GM19468 (cell line): Measurements from ENCODE around the gene BOK.

ENCODE experiments used
- ATAC-seq: cut with Tn5 transposase; IDR thresholded peaks from one replicate; pipeline ENCODE4 v1.9.1; 2021; ENCODE audit warnings: mild to moderate bottlenecking, moderate library complexity, moderate number of reproducible peaks; ENCODE audit not compliant: unreplicated experiment; ENCODE audit errors: extremely low read depth

BOK gene

DNA sequence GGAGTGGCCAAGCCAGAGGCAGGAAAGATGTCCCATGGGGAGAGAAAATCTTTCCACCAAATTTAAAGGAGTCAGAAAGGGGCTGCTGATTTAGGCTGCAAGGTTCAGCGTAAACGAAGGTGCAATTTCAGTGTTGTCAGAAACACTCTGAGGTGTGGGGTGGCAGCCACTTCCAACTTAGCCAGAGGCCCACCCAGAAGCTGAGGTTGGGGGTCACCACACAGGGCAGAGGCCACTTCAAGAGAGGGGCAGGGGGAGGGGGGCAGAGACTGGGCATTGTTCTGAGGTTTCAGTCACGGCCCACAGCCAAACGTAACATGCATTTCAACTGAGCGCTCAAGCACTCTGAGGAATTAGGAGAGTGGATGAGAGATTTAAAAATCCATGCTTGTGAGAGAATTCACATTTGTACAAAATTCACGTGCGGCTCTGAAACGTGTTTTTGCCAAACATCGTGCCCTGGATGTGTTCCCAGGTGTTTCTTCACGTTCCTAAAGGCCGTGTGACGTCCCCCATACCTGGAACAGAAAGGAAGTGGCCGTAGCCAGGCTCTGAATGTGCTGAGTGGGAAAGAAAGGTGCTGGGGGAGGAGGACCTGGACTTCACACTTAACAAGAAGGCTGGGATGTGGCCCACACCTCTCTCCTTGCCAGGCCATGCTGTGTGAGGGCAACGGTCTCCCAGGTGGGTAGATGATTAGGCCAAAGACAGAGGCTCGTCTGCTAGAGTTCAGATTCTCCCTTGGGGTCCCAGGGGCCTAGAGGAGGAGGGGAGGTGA is 19.5 kb upstream of the BOK start:
- no peak for ATAC-seq

GRCh38 chr2:241539616-241540374 is 18.8 kb upstream of the BOK start:
- no peak for ATAC-seq

- ATAC-seq: no peak
Measured at GRCh38 chr2:241540401-241540770, 18.2 kb upstream of the BOK start.

DNA sequence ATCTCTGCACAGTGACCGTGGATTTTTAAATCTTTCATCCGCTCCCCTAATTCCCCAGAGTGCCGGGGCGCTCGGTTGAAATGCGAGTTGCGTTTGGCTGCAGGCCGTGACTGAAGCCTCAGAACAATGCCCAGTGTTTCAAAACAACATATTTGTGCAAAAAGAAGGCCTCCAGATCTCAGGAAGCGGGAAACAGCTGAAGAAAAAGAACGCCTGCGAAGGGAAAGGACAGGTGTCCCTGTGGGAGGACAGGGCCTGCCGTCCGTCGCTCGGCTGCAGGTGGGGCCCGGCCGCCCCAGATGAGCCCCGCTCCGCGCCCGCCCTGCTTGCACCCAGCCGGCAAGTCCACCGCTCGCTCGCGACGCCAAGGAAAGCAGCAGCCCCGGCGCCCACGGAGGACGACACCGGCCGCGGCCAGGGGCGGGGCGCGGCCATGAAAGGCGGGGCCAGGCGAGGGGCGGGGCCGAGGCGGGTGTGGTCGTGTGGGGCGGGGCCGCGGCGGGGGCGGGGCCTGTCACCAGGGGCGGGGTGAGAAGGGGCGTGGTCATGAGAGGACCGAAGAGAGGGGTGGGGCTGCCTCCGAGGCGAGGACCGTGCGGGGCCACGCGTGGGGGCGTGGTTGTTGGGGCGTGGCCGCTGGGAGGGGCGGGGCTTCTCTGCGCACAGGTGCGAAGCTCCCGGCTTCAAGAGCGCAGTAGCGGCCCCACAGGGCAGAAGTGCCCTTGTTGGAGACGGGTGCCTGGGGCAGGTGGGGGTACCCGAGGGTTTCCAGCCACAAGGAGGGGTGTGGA is 17.6 kb upstream of the BOK start:
- ATAC-seq: no peak

GRCh38 chr2:241541564-241542277 is 16.8 kb upstream of the BOK start:
- ATAC-seq: no peak

DNA sequence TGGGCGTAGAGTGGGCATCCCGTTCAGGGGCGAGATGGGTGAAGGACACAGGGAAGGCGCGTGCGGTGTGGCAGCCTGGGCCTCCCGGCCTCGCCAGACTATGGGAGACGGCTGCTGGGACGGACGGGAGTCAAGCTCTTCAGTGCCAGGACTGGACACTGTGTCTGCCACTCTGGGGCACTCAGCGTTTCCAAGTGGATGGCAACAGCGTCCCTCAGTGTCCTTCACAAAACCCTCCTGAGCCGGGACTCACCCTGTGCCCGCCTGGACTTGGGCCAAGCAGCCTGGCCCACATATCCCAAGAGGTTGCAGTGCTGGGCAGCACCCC is 16.3 kb upstream of the BOK start:
- ATAC-seq: no peak

DNA sequence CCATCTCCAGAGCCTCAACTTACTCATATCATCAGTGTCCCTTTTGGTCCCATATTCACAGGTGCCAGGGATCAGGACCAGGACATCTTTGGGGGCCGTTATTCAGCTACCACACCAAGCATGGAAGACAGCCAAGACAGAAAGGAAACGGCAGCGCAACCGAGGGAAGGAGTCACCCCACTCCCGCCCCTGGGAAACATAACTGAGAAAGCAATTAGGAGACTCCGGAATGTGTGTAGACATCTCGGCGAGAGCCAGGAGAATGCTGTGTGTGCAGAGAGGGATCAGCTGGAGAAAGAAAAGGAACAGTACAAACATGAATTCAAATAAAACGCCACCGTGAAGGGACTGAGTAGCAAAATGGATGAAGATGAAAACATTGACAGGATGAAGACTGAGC is 13.4 kb upstream of the BOK start:
- ATAC-seq: no peak

GRCh38 chr2:241545523-241546473 is 12.7 kb upstream of the BOK start:
- no peak for ATAC-seq

DNA sequence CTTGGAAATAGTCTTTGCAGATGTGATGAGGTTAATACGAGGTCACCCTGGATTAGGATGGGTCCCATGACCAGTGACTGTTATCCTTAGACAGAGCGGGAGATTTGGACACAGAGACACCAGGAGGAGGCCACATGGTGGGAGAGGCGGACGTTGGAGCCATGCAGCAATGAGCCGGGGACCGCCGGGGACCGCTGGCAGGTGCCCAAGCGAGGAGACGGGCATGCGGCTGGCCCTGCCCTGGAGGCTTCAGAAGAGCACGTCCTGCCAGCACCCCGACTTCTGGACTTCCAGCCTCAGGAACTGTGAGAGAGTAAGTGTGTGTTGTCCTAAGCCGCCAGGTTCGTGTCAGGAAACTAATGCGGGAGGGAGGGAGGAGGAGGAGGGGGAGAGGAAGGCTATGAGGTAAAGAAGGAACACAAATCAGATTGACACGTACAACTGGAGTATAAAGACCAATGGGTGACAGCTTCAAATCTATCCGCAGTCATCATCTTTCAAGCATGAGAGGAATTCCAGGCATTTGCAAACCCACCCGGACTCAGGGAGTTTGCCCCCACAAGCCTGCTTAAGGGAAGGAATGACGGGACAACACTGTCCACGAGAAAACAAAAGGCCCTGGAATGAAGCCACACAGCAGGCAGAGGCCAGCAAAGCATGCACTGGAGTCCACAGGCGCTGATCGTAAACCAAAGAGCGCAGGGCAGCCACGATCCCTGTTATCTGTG is 11.6 kb upstream of the BOK start:
- ATAC-seq: no peak

DNA sequence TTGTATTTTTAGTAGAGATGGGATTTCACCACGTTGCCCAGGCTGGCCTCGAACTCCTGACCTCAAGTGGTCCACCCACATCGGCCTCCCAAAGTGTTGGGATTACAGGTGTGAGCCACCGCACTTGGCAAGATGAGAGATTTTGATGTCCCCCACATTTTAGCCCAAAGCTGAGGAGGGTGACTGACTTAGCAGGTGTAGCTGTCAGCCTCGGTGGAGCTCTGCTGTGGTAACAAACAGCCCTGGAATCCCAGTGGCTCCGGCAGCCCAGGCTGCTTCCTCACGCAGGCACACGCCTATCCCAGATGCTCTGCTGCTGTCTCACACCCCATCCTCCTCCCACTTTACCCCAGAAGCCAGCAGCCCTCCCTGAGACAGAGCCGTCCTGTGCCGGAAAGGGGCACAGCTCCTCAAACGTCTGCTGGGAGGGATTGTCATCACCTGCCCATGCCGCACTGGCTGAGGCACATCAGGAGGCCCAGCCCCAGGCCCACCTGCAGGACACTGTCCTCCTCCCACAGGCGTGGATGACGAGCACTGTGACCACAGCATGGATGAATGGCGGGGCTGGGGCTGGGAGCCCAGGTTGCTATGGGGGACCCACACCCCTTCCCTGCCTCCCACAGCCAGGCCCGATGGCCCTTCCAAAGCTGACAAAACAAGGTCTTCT is 10.6 kb upstream of the BOK start:
- no peak for ATAC-seq

GRCh38 chr2:241548451-241548835 is 10.1 kb upstream of the BOK start:
- no peak for ATAC-seq

GRCh38 chr2:241550616-241551580 is 7.6 kb upstream of the BOK start:
- ATAC-seq: no peak

DNA sequence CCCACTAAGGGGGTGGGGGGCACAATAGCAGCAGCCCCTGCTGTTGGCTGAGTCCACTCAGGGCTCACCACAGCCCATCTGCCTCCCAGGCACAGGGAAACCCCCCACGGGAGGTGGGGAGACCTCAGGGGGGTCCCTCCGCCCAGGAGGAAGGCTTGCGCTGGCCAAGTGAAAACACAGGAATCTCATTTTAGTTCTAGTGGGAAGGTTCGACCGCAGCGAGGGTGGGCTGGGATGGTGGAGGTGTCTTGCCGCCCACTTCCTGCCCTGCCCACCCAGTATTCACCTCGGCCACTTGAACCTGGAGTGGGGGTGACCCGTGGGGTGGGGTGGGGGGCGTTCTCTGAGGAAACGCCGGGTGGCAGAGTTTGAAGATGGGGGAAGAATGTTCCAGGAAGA is 6.9 kb upstream of the BOK start:
- no peak for ATAC-seq

- ATAC-seq: no peak
Measured at GRCh38 chr2:241551998-241552737, 6.4 kb upstream of the BOK start.

DNA sequence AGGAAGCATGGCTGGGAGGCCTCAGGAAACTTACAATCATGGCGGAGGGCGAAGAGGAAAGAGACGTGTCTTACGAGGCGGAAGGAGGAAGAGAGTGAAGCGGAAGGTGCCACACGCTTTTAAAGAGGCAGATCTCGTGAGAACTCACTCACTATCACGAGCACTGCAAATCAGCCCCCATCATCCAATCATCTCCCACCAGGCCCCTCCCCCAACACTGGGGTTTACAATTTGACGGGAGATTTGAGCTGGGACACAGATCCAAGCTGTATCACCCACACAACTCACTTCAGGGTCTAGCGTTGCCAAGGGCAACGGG is 5.1 kb upstream of the BOK start:
- ATAC-seq: no peak

DNA sequence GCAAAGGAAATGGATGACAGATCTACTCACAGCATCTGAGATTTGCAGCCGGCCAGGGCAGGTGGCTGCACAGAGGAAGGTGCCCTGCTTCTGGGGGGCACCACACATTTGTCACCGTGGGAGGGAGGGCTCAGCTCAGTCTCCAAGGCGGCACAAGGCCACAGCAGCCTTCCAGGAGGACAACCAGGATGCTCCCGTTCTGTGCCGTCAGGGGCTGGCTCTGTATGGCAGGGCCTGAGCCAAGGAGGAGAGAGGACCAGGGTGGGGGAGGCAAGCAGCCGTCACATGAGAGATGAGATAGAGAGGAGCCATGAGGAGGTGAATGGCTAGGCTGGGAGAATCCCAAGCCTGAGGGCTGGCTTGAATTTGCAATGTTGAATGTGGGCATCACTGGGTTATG is 4.6 kb upstream of the BOK start:
- ATAC-seq: no peak
